KOPT-K1 (cell line): ENCODE results near the gene ZNF587B.
"Not testable (repeated sequence)": the region's sequence is repeated elsewhere in the genome, so short reads cannot be mapped to it uniquely, and the experiment has no call there.

Source experiments
- H3K27ac ChIP-seq: fragments of 200-600 bp; sonication (generic); 2 replicates; pipeline ENCODE4 v1.5.1; 2016; ENCODE audit warnings: antibody characterized with exemption, mild to moderate bottlenecking, low read depth, low read length; ENCODE audit not compliant: poor library complexity, severe bottlenecking
- H3K36me3 ChIP-seq: fragments of 200-600 bp; sonication (generic); 2 replicates; pipeline ENCODE4 v1.5.1; 2017; ENCODE audit warnings: antibody characterized with exemption, mild to moderate bottlenecking, low read length, moderate library complexity; ENCODE audit not compliant: insufficient read depth
- H3K9me3 ChIP-seq: fragments of 200-600 bp; sonication (generic); 2 replicates; pipeline ENCODE4 v1.5.1; 2017; ENCODE audit warnings: antibody characterized with exemption, low read length, mild to moderate bottlenecking; ENCODE audit not compliant: insufficient read depth, poor library complexity, severe bottlenecking

ZNF587B gene

GRCh38 chr19:57873883-57874799 lies 44.0 kb downstream of the ZNF587B start:
- peaks cover 92% of the 10 kb centered on the region for H3K9me3 ChIP-seq
- not testable (repeated sequence) for H3K27ac ChIP-seq

GRCh38 chr19:57886046-57886445 lies 55.9 kb downstream of the ZNF587B start:
- H3K27ac ChIP-seq = no peak overlapping the region

More at GRCh38 chr19:57873883-57874799, 44.0 kb downstream of the ZNF587B start:
- peaks cover 94% of the 10 kb centered on the region for H3K36me3 ChIP-seq

GRCh38 chr19:57887195-57887941 lies 57.3 kb downstream of the ZNF587B start:
- H3K9me3 ChIP-seq = peaks cover 46% of the 10 kb centered on the region
- peak overlapping the region; percentile 73 for H3K27ac ChIP-seq
- peaks cover 52% of the 10 kb centered on the region for H3K36me3 ChIP-seq

More at GRCh38 chr19:57886046-57886445, 55.9 kb downstream of the ZNF587B start:
- Histone ChIP-seq H3K9me3 (peaks cover 46% of the 10 kb centered on the region), H3K36me3 (peaks cover 52% of the 10 kb centered on the region)

GRCh38 chr19:57888107-57888559 lies 58.0 kb downstream of the ZNF587B start:
- peaks cover 40% of the 10 kb centered on the region for H3K9me3 ChIP-seq
- H3K27ac ChIP-seq = peak overlapping the region; percentile 73
- H3K36me3 ChIP-seq = peaks cover 45% of the 10 kb centered on the region

GRCh38 chr19:57888560-57889231 lies 58.6 kb downstream of the ZNF587B start, which contains the start of gene ZNF814:
ZNF814 (minus strand) TSS chr19:57889037; CDS start chr19:57888802, 235 bp downstream.
- peaks cover 34% of the 10 kb centered on the region for H3K9me3 ChIP-seq
- H3K27ac ChIP-seq = peak within 1 kb of the TSS; percentile 73

GRCh38 chr19:57890706-57891105 lies 60.6 kb downstream of the ZNF587B start:
- not testable (repeated sequence) for H3K27ac ChIP-seq
- Histone ChIP-seq H3K9me3 (peaks cover 14% of the 10 kb centered on the region), H3K36me3 (peaks cover 19% of the 10 kb centered on the region)

More at GRCh38 chr19:57888560-57889231, 58.6 kb downstream of the ZNF587B start, which contains the start of gene ZNF814:
- H3K36me3 ChIP-seq = peaks cover 39% of the 10 kb centered on the region
